Endothelial cell of umbilical vein (primary cell): ENCODE measurements around the gene WRNIP1. TPM values are rescaled to one million over a fixed set of nuclear protein-coding genes. Genes with fewer than 3 reads are reported as not detected.

Experiments used
- polyA plus RNA-seq, 4 experiments: library from polyadenylated mRNA; depleted of rRNA in 3 of 4; stranded (reverse) in 3 of 4; unstranded in 1 of 4; fragments of >200 nt; gene quantifications; 2 replicates each; pipeline versions ENCODE4 v1.2.1 to v1.2.3, GENCODE V29; 2011 to 2012; ENCODE audit warnings: missing spikeins in 1 of 4
- total RNA-seq: library from RNA; stranded (reverse); gene quantifications from 2 replicates; pipeline ENCODE4 v1.2.3, GENCODE V29; 2021

WRNIP1 gene
- total and polyA plus RNA-seq, 2 donors (not counting 3 experiments of a cell fraction or from before 2014, with no cell fraction given), result 50.1 to 68.9 TPM

Other genes starting within 250 kb of the WRNIP1 start
- gene MYLK4, start 14.5 kb upstream of the WRNIP1 start, total RNA-seq, result 0.32 and 0.62 TPM in 2 replicates
- gene MYLK4, start 14.5 kb upstream of the WRNIP1 start, polyA plus RNA-seq, result 0.29 and 0.41 TPM in 2 replicates
- gene SERPINB1, start 76.5 kb downstream of the WRNIP1 start, total RNA-seq, result 23.3 and 24.0 TPM in 2 replicates
- 5.9 and 6.7 TPM in 2 replicates for gene SERPINB1, start 76.5 kb downstream of the WRNIP1 start, polyA plus RNA-seq
- gene SERPINB9, start 137.9 kb downstream of the WRNIP1 start, total RNA-seq, result 37.0 and 58.0 TPM in 2 replicates
- 47.3 and 51.6 TPM in 2 replicates for gene SERPINB9, start 137.9 kb downstream of the WRNIP1 start, polyA plus RNA-seq
- 145 and 155 TPM in 2 replicates for gene SERPINB6, start 206.2 kb downstream of the WRNIP1 start, total RNA-seq
- gene SERPINB6, start 206.2 kb downstream of the WRNIP1 start, polyA plus RNA-seq, result 148 and 151 TPM in 2 replicates
- gene NQO2, start 234.5 kb downstream of the WRNIP1 start, total RNA-seq, result 27.6 and 31.6 TPM in 2 replicates
- gene NQO2, start 234.5 kb downstream of the WRNIP1 start, polyA plus RNA-seq, result 44.1 and 48.0 TPM in 2 replicates